HUES64 (cell line): ENCODE data around the gene SLC35B4.

Source experiments
- H3K27ac ChIP-seq: 2 replicates; pipeline ENCODE4 v1.7.0; 2013; ENCODE audit warnings: low read depth, low read length, inconsistent platforms
- H3K27me3 ChIP-seq: 2 replicates; pipeline ENCODE4 v1.6.1; 2013; ENCODE audit warnings: mild to moderate bottlenecking, low read length; ENCODE audit not compliant: insufficient read depth
- H3K36me3 ChIP-seq: 2 replicates; pipeline ENCODE4 v1.6.1; 2013; ENCODE audit warnings: mild to moderate bottlenecking, low read length; ENCODE audit not compliant: insufficient read depth
- H3K4me1 ChIP-seq: 2 replicates; pipeline ENCODE4 v1.6.1; 2013; ENCODE audit warnings: mild to moderate bottlenecking, low read length, moderate library complexity; ENCODE audit not compliant: insufficient read depth
- H3K4me3 ChIP-seq: 2 replicates; pipeline ENCODE4 v1.5.1; 2013; ENCODE audit warnings: mild to moderate bottlenecking, low read length, moderate library complexity
- H3K9ac ChIP-seq: 2 replicates; pipeline ENCODE4 v1.6.1; 2013; ENCODE audit warnings: mild to moderate bottlenecking, low read depth, low read length
- H3K9me3 ChIP-seq: 2 replicates; pipeline ENCODE4 v1.6.1; 2013; ENCODE audit warnings: low read depth, low read length; ENCODE audit not compliant: insufficient read depth
- WGBS: fragments of 150-250, 120-280 bp; methylation state at CpG from one replicate; pipeline ENCODE4 v1.1.7; 2013; ENCODE audit warnings: missing lambda C conversion rate; 5-methylcytosine and 5-hydroxymethylcytosine counted together

Gene SLC35B4

DNA sequence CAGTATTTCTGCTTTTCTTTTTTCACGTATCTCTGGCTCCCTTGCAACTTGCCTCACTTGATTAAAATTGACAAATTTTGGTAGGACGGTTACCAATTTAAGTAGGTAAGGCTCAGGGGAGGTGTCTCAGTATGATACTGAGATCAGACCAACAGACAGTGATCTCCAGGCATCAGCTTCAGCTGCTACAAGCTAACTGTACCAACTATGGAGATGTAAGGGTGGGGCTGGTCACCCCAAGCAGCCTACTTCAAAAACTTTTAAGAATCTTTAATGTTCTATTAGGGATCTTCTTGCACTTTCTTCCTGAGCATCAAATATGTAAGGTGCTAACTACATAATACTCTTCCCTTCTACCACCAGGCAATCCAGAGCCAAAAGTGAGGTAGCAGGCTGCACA, 26.9 kb downstream of the SLC35B4 start:
- WGBS = 94% methylated on average over 2 of the region's 2 CpGs
- no peak overlapping the region for H3K4me3 ChIP-seq

DNA sequence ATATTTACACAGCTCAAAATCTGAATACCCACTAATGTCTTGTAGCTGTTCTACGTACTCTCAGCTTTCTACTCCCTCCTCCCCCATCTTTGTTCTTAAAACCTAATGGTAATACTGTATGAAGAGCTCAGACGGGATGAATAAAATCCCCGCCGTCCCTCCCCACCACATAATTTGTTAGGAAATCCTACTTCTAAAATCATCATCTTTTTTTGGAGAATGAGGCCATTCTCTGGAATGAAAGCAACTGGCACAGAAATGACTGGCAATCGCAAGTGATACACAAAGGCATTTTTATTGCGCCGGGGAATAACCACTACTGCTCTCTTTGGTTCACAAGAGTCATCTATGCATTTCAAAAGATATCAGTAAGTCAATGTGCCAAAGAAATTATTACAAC, 27.3 kb downstream of the SLC35B4 start:
- H3K36me3 ChIP-seq = peaks cover 8% of the 10 kb centered on the region
- no peak overlapping the region for H3K27ac ChIP-seq
- no peak overlapping the region for H3K4me3 ChIP-seq
- H3K9me3 ChIP-seq = no peaks in the 10 kb centered on the region
- H3K27me3 ChIP-seq = no peaks in the 10 kb centered on the region
- 89% methylated on average over 7 of the region's 7 CpGs for WGBS
- H3K4me1 ChIP-seq = peaks cover 17% of the 10 kb centered on the region
- H3K9ac ChIP-seq = no peak overlapping the region

More for the DNA sequence above, 26.9 kb downstream of the SLC35B4 start:
- H3K36me3 ChIP-seq = peaks cover 12% of the 10 kb centered on the region
- no peak overlapping the region for H3K9ac ChIP-seq
- no peak overlapping the region for H3K27ac ChIP-seq
- H3K27me3 ChIP-seq = no peaks in the 10 kb centered on the region
- H3K9me3 ChIP-seq = no peaks in the 10 kb centered on the region
- H3K4me1 ChIP-seq = peaks cover 17% of the 10 kb centered on the region

- Histone ChIP-seq H3K27me3 (no peaks in the 10 kb centered on the region), H3K4me3 (no peak overlapping the region), H3K4me1 (peaks cover 17% of the 10 kb centered on the region), H3K36me3 (0 out of 2 replicates have a peak, but pooled peaks cover 3% of the 10 kb centered on the region), H3K9ac (no peak overlapping the region), H3K27ac (no peak overlapping the region), H3K9me3 (no peaks in the 10 kb centered on the region)
- 94% methylated on average over 12 of the region's 12 CpGs for WGBS
Observed at GRCh38 chr7:134287916-134288659, 28.6 kb downstream of the SLC35B4 start.

DNA sequence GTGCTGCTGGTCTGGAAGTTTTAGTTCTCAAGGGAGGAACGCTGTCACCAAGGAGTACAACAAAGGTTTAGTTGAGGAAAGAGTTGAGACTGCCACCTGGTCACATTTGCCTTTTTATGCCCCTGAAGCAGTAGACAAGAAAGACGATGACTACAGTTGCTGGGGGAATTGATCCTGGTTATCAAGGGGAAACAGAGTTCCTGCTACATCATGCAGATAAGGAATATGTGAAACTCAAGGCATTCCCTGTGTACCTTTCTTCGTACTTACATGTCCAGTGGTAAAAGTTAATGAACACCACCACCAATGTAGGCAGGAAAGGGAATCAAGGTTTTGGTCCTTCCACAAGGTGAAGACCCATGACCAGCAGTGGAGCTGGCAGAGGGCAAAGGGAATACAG, 31.8 kb downstream of the SLC35B4 start:
- Histone ChIP-seq H3K9me3 (no peaks in the 10 kb centered on the region), H3K4me1 (peaks cover 14% of the 10 kb centered on the region), H3K9ac (no peak overlapping the region), H3K27ac (no peak overlapping the region), H3K27me3 (no peaks in the 10 kb centered on the region), H3K36me3 (no peaks in the 10 kb centered on the region), H3K4me3 (no peak overlapping the region)
- WGBS = 95% methylated on average over 3 of the region's 3 CpGs

DNA sequence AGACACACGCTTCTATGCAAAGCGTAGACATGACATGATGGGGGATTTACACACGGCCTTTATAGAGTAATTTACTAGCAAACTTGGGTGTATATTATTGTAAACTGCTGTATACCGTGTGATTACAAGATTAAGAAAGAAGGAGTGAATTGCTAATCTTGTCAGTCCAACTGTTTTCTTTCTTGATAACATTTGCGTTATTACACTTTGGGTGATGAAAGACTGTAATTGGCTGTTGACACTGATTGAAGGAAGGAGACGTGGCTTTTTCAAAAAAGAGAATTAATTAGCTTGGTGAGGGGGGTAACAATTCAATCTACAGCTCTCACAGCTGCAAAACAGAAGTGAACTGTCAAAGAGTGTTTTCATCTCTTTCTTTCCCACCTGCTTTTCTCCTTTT, 32.7 kb downstream of the SLC35B4 start:
- no peaks in the 10 kb centered on the region for H3K36me3 ChIP-seq

DNA sequence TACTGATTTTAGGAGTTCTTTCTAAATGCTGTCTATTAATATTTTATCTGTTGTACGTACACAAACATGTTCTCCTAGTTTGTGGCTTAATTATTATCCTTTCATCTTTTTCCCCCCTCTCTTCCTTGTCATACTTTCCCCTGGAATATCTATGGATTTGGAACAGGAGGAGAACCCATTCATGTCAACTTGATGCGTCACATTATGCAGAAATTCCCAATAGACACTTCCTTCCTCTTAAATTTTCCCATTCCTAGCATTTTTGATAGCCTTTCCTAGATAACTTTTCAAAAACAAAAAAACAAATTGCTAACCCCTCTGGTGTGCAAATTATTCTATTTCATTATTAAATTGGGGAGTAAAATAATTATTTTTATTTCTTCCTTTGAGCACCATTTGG, 36.2 kb downstream of the SLC35B4 start:
- Histone ChIP-seq H3K36me3 (no peaks in the 10 kb centered on the region), H3K9me3 (no peaks in the 10 kb centered on the region), H3K27me3 (no peaks in the 10 kb centered on the region), H3K9ac (no peak overlapping the region), H3K4me3 (no peak overlapping the region), H3K27ac (no peak overlapping the region), H3K4me1 (no peaks in the 10 kb centered on the region)
- 90% methylated on average over 1 of the region's 2 CpGs for WGBS

More for the DNA sequence above, 32.7 kb downstream of the SLC35B4 start:
- Histone ChIP-seq H3K4me1 (peaks cover 9% of the 10 kb centered on the region; the same call in 1 of the 2 replicates), H3K4me3 (no peak overlapping the region), H3K9ac (no peak overlapping the region), H3K27ac (no peak overlapping the region), H3K27me3 (no peaks in the 10 kb centered on the region), H3K9me3 (no peaks in the 10 kb centered on the region)
- 93% methylated on average over 6 of the region's 6 CpGs for WGBS

DNA sequence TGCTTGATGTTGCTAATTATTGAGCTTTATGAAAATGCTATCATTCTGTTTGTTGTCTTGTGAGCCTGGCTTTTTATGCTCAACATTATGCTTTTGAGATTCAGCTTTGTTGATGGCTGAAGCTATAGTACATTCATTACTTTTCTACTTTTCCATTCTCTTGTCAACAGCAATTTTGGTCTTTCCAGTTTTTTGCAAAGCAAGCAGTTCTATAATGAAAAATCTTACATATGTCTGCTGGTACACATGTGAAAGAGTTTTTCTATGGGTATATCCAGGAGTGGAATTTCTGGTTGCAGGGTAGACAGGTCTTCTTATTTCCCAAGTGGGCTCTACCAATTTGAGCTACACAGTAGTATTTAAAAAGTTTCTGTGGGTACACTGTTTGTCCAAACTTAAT, 36.8 kb downstream of the SLC35B4 start:
- Histone ChIP-seq H3K4me1 (no peaks in the 10 kb centered on the region), H3K36me3 (no peaks in the 10 kb centered on the region), H3K4me3 (no peak overlapping the region), H3K9ac (no peak overlapping the region), H3K9me3 (no peaks in the 10 kb centered on the region), H3K27ac (no peak overlapping the region), H3K27me3 (no peaks in the 10 kb centered on the region)

DNA sequence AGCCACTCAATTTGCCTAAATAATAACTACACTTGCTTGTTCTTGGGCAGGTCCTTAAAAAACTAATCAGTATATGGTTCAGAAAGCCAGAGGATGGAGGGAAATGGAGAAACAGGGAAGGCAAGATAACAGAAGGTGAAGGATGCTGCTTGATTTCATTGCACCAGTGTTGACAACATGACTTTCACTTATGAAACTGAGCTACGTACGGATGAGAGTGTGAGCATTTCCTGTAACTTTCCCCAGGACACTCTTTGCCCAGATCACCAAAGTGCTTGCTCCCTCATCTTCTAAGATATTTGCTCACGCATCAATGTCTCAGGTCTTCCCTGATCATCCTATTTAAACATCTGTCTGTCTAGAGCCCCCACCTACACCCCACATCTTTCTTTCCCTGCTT, 37.4 kb downstream of the SLC35B4 start:
- no peak overlapping the region for H3K9ac ChIP-seq
- H3K27ac ChIP-seq = no peak overlapping the region
- H3K36me3 ChIP-seq = no peaks in the 10 kb centered on the region
- no peaks in the 10 kb centered on the region for H3K27me3 ChIP-seq
- no peaks in the 10 kb centered on the region for H3K4me1 ChIP-seq
- H3K9me3 ChIP-seq = no peaks in the 10 kb centered on the region
- no peak overlapping the region for H3K4me3 ChIP-seq
- 91% methylated on average over 3 of the region's 3 CpGs for WGBS

DNA sequence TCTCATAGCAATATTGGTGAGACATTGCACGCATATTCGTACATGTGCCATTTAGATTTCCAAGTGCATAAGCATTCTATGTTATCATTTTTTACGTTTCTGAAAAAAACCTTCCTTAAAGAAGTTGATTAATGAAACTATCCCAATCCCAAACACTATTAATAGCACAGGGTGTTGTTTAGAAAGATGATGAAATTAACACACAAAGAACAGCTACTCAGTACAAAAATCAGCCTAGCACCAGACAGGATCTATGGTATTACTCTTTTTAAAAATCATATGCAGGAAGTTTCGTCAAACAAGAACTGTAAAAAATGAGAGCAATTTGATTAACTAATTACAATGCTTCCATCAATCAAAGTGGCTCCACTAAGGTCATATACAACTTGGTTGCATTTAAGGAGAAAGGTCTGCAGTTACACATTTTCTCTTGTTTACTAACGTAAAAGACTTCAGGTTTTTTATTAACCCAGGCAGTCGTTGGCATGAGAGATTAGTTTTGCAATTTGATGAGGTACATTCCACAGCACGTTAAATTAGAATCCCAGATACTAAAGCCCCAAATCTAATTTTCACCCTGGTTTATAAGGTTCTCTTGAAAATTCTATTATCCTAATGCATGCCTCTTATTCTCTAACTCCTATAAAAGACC, 38.1 kb downstream of the SLC35B4 start:
- Histone ChIP-seq H3K36me3 (no peaks in the 10 kb centered on the region), H3K4me1 (no peaks in the 10 kb centered on the region), H3K9ac (no peak overlapping the region), H3K4me3 (no peak overlapping the region), H3K27me3 (no peaks in the 10 kb centered on the region), H3K9me3 (no peaks in the 10 kb centered on the region), H3K27ac (no peak overlapping the region)
- 94% methylated on average over 7 of the region's 7 CpGs for WGBS

GRCh38 chr7:134276951-134277350, 39.8 kb downstream of the SLC35B4 start:
- WGBS = 78% methylated on average over 5 of the region's 5 CpGs
- H3K27ac ChIP-seq = no peak overlapping the region
- H3K36me3 ChIP-seq = no peaks in the 10 kb centered on the region
- H3K4me1 ChIP-seq = no peaks in the 10 kb centered on the region
- no peaks in the 10 kb centered on the region for H3K27me3 ChIP-seq
- no peak overlapping the region for H3K4me3 ChIP-seq
- H3K9ac ChIP-seq = no peak overlapping the region
- H3K9me3 ChIP-seq = no peaks in the 10 kb centered on the region

DNA sequence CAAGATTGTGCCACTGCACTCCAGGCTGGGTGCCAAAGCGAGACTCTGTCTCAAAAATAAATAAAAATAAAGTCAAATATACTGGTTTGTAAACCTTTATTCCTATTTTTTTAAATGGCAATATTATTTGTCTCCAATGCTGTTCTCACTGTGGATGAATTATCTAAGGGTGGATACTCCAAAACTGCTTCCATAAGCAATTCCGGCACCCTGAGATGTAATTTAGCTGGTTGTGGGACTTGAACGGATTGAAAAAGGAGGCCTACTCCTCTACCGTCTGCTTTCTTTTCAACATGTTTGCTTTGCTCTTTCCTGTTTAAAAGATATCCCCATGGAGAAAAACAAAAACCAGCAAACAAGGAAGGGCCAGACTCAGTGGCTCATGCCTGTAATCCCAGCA, 54.4 kb downstream of the SLC35B4 start:
- Histone ChIP-seq H3K36me3 (no peaks in the 10 kb centered on the region), H3K9ac (no peak overlapping the region), H3K4me1 (no peaks in the 10 kb centered on the region), H3K9me3 (no peaks in the 10 kb centered on the region), H3K4me3 (no peak overlapping the region), H3K27me3 (no peaks in the 10 kb centered on the region), H3K27ac (no peak overlapping the region)
- WGBS = 100% methylated on average over 3 of the region's 4 CpGs
